Measurements from ENCODE around the gene FAM193B.

Gene FAM193B

GRCh38 chr5:177546258-177546741, 8.1 kb downstream of the FAM193B start:
- no peaks in the 10 kb centered on the region for H3K9me3 ChIP-seq (ENCODE audit: insufficient read depth, low read length)
- peaks cover 6% of the 10 kb centered on the region for H3K4me1 ChIP-seq (ENCODE audit: insufficient read depth, insufficient read length)
- no peaks in the 10 kb centered on the region for H3K27me3 ChIP-seq (ENCODE audit: insufficient read depth, insufficient read length)
- TF ChIP-seq YY1 (IDR thresholded peaks at IDR 0.05; ENCODE audit: insufficient read depth, insufficient read length) (no peak), SUZ12 (IDR thresholded peaks at IDR 0.05; ENCODE audit: extremely low read depth, insufficient read depth, insufficient read length) (no peak), ZNF274 (IDR thresholded peaks at IDR 0.05; ENCODE audit: low read depth, low read length) (no peak)
- H3K9ac ChIP-seq (ENCODE audit: insufficient read length, low read depth) = peak overlapping the region; percentile 6
- peaks cover 46% of the 10 kb centered on the region for H3K36me3 ChIP-seq (ENCODE audit: insufficient read depth, insufficient read length, low read length)
- H3K4me3 ChIP-seq (ENCODE audit: insufficient read length, low read depth) = no peak overlapping the region
- DNase-seq (ENCODE audit: low read depth, low spot score) = peak; percentile 52

GRCh38 chr5:177545487-177546257, 8.7 kb downstream of the FAM193B start:
- peaks cover 6% of the 10 kb centered on the region for H3K4me1 ChIP-seq (ENCODE audit: insufficient read depth, insufficient read length)
- H3K4me3 ChIP-seq (ENCODE audit: insufficient read length, low read depth) = no peak overlapping the region
- TF ChIP-seq SUZ12 (IDR thresholded peaks at IDR 0.05; ENCODE audit: extremely low read depth, insufficient read depth, insufficient read length) = no peak
- TF ChIP-seq YY1 (IDR thresholded peaks at IDR 0.05; ENCODE audit: insufficient read depth, insufficient read length) = no peak
- no peak for TF ChIP-seq ZNF274 (IDR thresholded peaks at IDR 0.05; ENCODE audit: low read depth, low read length)
- peaks cover 41% of the 10 kb centered on the region for H3K36me3 ChIP-seq (ENCODE audit: insufficient read depth, insufficient read length, low read length)
- H3K9ac ChIP-seq (ENCODE audit: insufficient read length, low read depth) = no peak overlapping the region
- H3K9me3 ChIP-seq (ENCODE audit: insufficient read depth, low read length) = no peaks in the 10 kb centered on the region
- no peak for DNase-seq (ENCODE audit: low read depth, low spot score)
- H3K27me3 ChIP-seq (ENCODE audit: insufficient read depth, insufficient read length) = no peaks in the 10 kb centered on the region

- no peaks in the 10 kb centered on the region for H3K9me3 ChIP-seq (ENCODE audit: insufficient read depth, low read length)
- no peaks in the 10 kb centered on the region for H3K27me3 ChIP-seq (ENCODE audit: insufficient read depth, insufficient read length)
- H3K36me3 ChIP-seq (ENCODE audit: insufficient read depth, insufficient read length, low read length) = peaks cover 43% of the 10 kb centered on the region
- H3K4me1 ChIP-seq (ENCODE audit: insufficient read depth, insufficient read length) = peaks cover 14% of the 10 kb centered on the region
- no peak overlapping the region for H3K4me3 ChIP-seq (ENCODE audit: insufficient read length, low read depth)
- no peak overlapping the region for H3K9ac ChIP-seq (ENCODE audit: insufficient read length, low read depth)
- DNase-seq (ENCODE audit: low read depth, low spot score) = no peak
- TF ChIP-seq ZNF274 (IDR thresholded peaks at IDR 0.05; ENCODE audit: low read depth, low read length) (no peak), YY1 (IDR thresholded peaks at IDR 0.05; ENCODE audit: insufficient read depth, insufficient read length) (no peak), SUZ12 (IDR thresholded peaks at IDR 0.05; ENCODE audit: extremely low read depth, insufficient read depth, insufficient read length) (no peak)
Observed at GRCh38 chr5:177542816-177543465, 11.4 kb downstream of the FAM193B start.

DNA sequence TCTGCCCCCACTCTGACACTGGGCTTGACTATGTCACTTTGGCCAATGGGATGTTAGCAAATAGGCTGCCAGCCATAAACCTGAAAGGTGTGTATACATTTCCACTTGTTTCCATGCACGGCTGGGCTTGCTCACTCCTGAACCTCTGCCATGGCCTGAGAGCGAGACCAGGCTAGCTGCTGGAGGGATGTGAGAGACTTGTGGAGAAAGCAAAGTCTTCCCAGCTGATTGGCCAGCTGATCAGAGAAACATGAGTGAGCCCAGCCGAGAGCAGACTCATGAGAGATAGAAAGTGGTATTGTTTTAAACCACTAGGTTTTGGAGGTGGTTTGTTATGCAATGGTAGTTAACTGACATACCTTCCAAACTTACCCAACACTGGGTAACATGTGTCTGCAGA, 13.9 kb downstream of the FAM193B start:
- Histone ChIP-seq H3K27me3 (ENCODE audit: insufficient read depth, insufficient read length) (no peaks in the 10 kb centered on the region), H3K9ac (ENCODE audit: insufficient read length, low read depth) (no peak overlapping the region), H3K4me1 (ENCODE audit: insufficient read depth, insufficient read length) (peaks cover 8% of the 10 kb centered on the region), H3K9me3 (ENCODE audit: insufficient read depth, low read length) (no peaks in the 10 kb centered on the region), H3K36me3 (ENCODE audit: insufficient read depth, insufficient read length, low read length) (peaks cover 64% of the 10 kb centered on the region), H3K4me3 (ENCODE audit: insufficient read length, low read depth) (no peak overlapping the region)
- TF ChIP-seq YY1 (IDR thresholded peaks at IDR 0.05; ENCODE audit: insufficient read depth, insufficient read length) (no peak), SUZ12 (IDR thresholded peaks at IDR 0.05; ENCODE audit: extremely low read depth, insufficient read depth, insufficient read length) (no peak), ZNF274 (IDR thresholded peaks at IDR 0.05; ENCODE audit: low read depth, low read length) (no peak)
- no peak for DNase-seq (ENCODE audit: low read depth, low spot score)

GRCh38 chr5:177539411-177539810, 15.0 kb downstream of the FAM193B start:
- Histone ChIP-seq H3K27me3 (ENCODE audit: insufficient read depth, insufficient read length) (no peaks in the 10 kb centered on the region), H3K36me3 (ENCODE audit: insufficient read depth, insufficient read length, low read length) (peaks cover 75% of the 10 kb centered on the region), H3K4me1 (ENCODE audit: insufficient read depth, insufficient read length) (peaks cover 8% of the 10 kb centered on the region), H3K9ac (ENCODE audit: insufficient read length, low read depth) (no peak overlapping the region), H3K9me3 (ENCODE audit: insufficient read depth, low read length) (no peaks in the 10 kb centered on the region), H3K4me3 (ENCODE audit: insufficient read length, low read depth) (no peak overlapping the region)
- DNase-seq (ENCODE audit: low read depth, low spot score) = no peak
- no peak for TF ChIP-seq ZNF274 (IDR thresholded peaks at IDR 0.05; ENCODE audit: low read depth, low read length)
- no peak for TF ChIP-seq SUZ12 (IDR thresholded peaks at IDR 0.05; ENCODE audit: extremely low read depth, insufficient read depth, insufficient read length)
- no peak for TF ChIP-seq YY1 (IDR thresholded peaks at IDR 0.05; ENCODE audit: insufficient read depth, insufficient read length)

GRCh38 chr5:177538876-177539275, 15.5 kb downstream of the FAM193B start:
- peaks cover 79% of the 10 kb centered on the region for H3K36me3 ChIP-seq (ENCODE audit: insufficient read depth, insufficient read length, low read length)
- H3K9ac ChIP-seq (ENCODE audit: insufficient read length, low read depth) = no peak overlapping the region
- TF ChIP-seq ZNF274 (IDR thresholded peaks at IDR 0.05; ENCODE audit: low read depth, low read length) (no peak), SUZ12 (IDR thresholded peaks at IDR 0.05; ENCODE audit: extremely low read depth, insufficient read depth, insufficient read length) (no peak), YY1 (IDR thresholded peaks at IDR 0.05; ENCODE audit: insufficient read depth, insufficient read length) (no peak)

More at GRCh38 chr5:177538876-177539275, 15.5 kb downstream of the FAM193B start:
- no peak for DNase-seq (ENCODE audit: low read depth, low spot score)
- Histone ChIP-seq H3K27me3 (ENCODE audit: insufficient read depth, insufficient read length) (no peaks in the 10 kb centered on the region), H3K4me3 (ENCODE audit: insufficient read length, low read depth) (no peak overlapping the region), H3K4me1 (ENCODE audit: insufficient read depth, insufficient read length) (peaks cover 8% of the 10 kb centered on the region), H3K9me3 (ENCODE audit: insufficient read depth, low read length) (no peaks in the 10 kb centered on the region)

Data from NT2/D1 (cell line).